CD4-positive, alpha-beta T cell (primary cell): ENCODE results near the gene CCKAR. TPM values are rescaled to one million over a fixed set of nuclear protein-coding genes. Genes with fewer than 3 reads are reported as not detected.

Experiments used
- ATAC-seq: fragments of 200-7000 bp; cut with Tn5 transposase; one replicate; pipeline ENCODE4 v1.10.0; 2022; ENCODE audit warnings: mild to moderate bottlenecking; ENCODE audit not compliant: poor library complexity
- CTCF ChIA-PET: fragments of 350-600 bp; sonication (Branson Sonifier 250); formaldehyde crosslinking; loops from one replicate; lab custom pipeline; 2021; ENCODE audit warnings: antibody characterized with exemption, inconsistent platforms; lab: Charles Lee
- POLR2A ChIA-PET: fragments of 350-600 bp; sonication (Branson Sonifier 250); formaldehyde crosslinking; loops from one replicate; lab custom pipeline; 2021; ENCODE audit warnings: antibody characterized with exemption, inconsistent platforms; lab: Charles Lee
- DNase-seq, 14 experiments: peaks; one replicate each; pipeline ENCODE4 v3.0.0-alpha.2; 2013 to 2020; ENCODE audit warnings: mixed read lengths in 2 of 14
- H3K27ac ChIP-seq, 2 donors: one replicate each; pipeline versions ENCODE4 v1.5.1 to v1.7.0; 2013; ENCODE audit warnings: low read length in 2 of 2, low read depth in 1 of 2, mild to moderate bottlenecking in 1 of 2
- H3K27me3 ChIP-seq, 2 experiments: 1 replicate in 1 of 2; 2 replicates in 1 of 2; pipeline versions ENCODE4 v1.6.1 to v1.7.0; 2013; ENCODE audit warnings: low read length in 2 of 2, control low read depth in 1 of 2, mild to moderate bottlenecking in 1 of 2, moderate library complexity in 1 of 2; ENCODE audit not compliant: insufficient read depth in 2 of 2, control insufficient read depth in 1 of 2
- H3K36me3 ChIP-seq: one replicate; pipeline ENCODE4 v1.6.1; 2013; ENCODE audit warnings: low read length, control low read depth; ENCODE audit not compliant: insufficient read depth
- H3K4me1 ChIP-seq: one replicate; pipeline ENCODE4 v1.6.1; 2013; ENCODE audit warnings: low read length, control low read depth; ENCODE audit not compliant: insufficient read depth
- H3K4me3 ChIP-seq: one replicate; pipeline ENCODE4 v1.5.1; 2013; ENCODE audit warnings: mild to moderate bottlenecking, low read length, moderate library complexity
- H3K9me3 ChIP-seq, 2 experiments: 1 replicate in 1 of 2; 2 replicates in 1 of 2; pipeline versions ENCODE4 v1.6.1 to v1.7.0; 2013; ENCODE audit warnings: low read length in 2 of 2, mild to moderate bottlenecking in 2 of 2, control low read depth in 1 of 2, moderate library complexity in 1 of 2; ENCODE audit not compliant: control insufficient read depth in 1 of 2, insufficient read depth in 1 of 2
- H3K27ac Mint-ChIP-seq: one replicate; pipeline ENCODE4 v1.8.0; 2020; ENCODE audit warnings: mixed read lengths
- H3K27me3 Mint-ChIP-seq: one replicate; pipeline ENCODE4 v1.8.0; 2021; ENCODE audit warnings: mixed read lengths
- H3K36me3 Mint-ChIP-seq: one replicate; pipeline ENCODE4 v1.8.0; 2021; ENCODE audit warnings: low read depth, mixed read lengths
- H3K4me1 Mint-ChIP-seq: one replicate; pipeline ENCODE4 v1.8.0; 2021; ENCODE audit warnings: low read depth, mixed read lengths
- H3K4me3 Mint-ChIP-seq: one replicate; pipeline ENCODE4 v1.8.0; 2020; ENCODE audit warnings: mild to moderate bottlenecking, mixed read lengths
- H3K9me3 Mint-ChIP-seq: one replicate; pipeline ENCODE4 v1.8.0; 2020; ENCODE audit warnings: mixed read lengths
- intact Hi-C, 2 experiments: fragments of 100-400 bp; cut with DNase I in 1 of 2; cut with micrococcal nuclease in 1 of 2; formaldehyde crosslinking; loops; one replicate each; pipeline versions ENCODE4 v1.15.1 to v1.9.0; 2023 to 2025; cut with DNase I, micrococcal nuclease
- total RNA-seq, 174 experiments: library from RNA in 2 of 174; stranded (reverse) in 2 of 174; gene quantifications; one replicate each; pipeline ENCODE4 v1.2.3 and lab custom pipeline; 2021 to 2026
- TF ChIP-seq, protein P1 (sequence below): fragments of 200-600 bp; IDR thresholded peaks from one replicate; pipeline ENCODE4 v1.8.0; 2022; ENCODE audit warnings: antibody characterized with exemption, mild to moderate bottlenecking

Gene CCKAR
- total RNA-seq, 2 experiments from 2014 or later: not detected

DNA sequence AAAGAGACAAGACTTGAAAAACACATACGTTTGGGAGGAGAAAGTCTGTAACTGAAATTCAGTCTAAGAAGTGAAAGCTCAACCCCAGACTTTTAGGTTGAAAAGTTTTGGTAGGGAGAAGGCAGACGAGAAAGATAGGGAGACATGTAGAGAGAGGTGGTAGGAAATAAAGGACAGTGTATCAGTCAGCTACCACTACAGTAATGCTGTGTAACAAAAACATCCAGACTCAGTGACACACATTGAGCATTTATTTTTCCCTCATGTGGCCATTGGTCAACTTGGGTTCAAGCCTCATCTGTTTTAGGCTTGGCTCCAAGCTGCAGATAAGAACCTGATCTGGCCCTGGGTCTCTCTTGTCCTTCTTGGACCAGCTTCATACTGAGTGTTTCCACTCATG, 26.9 kb downstream of the CCKAR start:
- Mint-ChIP-seq H3K27me3 (no peaks in the 10 kb centered on the region), H3K4me1 (peaks cover 10% of the 10 kb centered on the region), H3K27ac (no peak overlapping the region), H3K9me3 (no peaks in the 10 kb centered on the region), H3K36me3 (no peaks in the 10 kb centered on the region), H3K4me3 (no peak overlapping the region)
- H3K27me3 ChIP-seq: no peaks in the 10 kb centered on the region
- ChIA-PET POLR2A (no interaction called here), CTCF (no interaction called here)
- H3K4me3 ChIP-seq: no peak overlapping the region
- H3K4me1 ChIP-seq: no peaks in the 10 kb centered on the region
- ATAC-seq: no peak
- no peak overlapping the region for H3K27ac ChIP-seq
- DNase-seq: no peak
- intact Hi-C loops: no loop called here
- H3K9me3 ChIP-seq: no peaks in the 10 kb centered on the region
- H3K36me3 ChIP-seq: no peaks in the 10 kb centered on the region
- TF ChIP-seq, protein P1, sequence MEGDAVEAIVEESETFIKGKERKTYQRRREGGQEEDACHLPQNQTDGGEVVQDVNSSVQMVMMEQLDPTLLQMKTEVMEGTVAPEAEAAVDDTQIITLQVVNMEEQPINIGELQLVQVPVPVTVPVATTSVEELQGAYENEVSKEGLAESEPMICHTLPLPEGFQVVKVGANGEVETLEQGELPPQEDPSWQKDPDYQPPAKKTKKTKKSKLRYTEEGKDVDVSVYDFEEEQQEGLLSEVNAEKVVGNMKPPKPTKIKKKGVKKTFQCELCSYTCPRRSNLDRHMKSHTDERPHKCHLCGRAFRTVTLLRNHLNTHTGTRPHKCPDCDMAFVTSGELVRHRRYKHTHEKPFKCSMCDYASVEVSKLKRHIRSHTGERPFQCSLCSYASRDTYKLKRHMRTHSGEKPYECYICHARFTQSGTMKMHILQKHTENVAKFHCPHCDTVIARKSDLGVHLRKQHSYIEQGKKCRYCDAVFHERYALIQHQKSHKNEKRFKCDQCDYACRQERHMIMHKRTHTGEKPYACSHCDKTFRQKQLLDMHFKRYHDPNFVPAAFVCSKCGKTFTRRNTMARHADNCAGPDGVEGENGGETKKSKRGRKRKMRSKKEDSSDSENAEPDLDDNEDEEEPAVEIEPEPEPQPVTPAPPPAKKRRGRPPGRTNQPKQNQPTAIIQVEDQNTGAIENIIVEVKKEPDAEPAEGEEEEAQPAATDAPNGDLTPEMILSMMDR: no peak

DNA sequence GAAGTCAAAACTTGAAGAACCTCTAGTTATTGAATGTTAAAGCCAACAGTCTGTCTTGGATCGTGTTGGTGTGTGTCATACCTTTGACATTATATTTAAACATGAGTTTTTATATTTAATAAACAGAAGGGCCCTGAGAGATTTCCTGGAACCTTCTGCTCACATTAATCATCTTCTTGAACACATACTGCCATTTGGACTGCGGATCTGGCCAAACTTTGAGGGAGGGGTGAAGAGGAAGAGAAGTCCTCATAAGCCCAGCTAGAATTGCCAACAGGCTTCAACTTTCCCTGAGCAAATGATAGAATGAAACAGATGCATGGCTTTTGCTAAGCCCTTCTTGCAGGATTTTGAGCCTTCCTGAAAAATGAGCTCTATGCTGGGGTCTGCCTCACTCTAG, 27.4 kb downstream of the CCKAR start:
- CTCF ChIA-PET: no interaction called here

DNA sequence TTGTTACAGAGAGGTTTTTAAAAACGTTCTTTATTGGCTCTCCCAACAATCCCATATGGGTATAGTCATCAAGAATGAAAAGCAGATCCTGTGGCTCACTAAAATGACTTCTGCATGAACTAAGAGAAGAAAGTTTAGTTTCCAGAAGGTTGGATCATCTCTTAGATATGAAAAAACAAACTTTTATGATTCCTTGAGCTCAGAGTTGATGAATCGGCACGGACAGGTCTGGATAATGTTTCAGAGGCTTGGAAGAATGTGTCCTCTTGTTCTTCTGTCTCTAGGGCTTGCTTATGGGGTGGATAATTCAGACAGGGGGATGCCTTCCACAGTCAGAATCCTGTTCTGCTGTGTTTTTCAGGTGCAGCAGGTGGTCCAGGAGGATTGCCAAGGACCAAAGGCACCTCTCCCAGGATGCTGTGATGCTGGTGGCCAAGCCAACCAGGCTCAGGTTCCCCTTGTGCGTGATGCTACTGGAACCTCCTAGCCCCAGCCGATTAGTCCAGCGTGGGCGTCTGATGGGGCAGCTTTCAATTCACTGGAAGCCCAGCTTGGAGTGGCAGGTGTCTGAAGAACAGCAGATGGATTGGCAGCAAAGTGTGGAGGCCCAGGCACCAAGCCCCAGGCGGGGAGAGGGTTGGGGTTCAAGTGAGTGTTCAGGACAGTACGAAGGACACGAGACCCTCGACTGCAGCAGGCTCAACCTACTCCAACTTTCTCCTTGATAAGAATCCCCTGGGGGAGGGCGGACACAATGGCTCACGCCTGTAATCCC, 30.3 kb downstream of the CCKAR start:
- peak overlapping the region; percentile 77 for H3K4me3 Mint-ChIP-seq
- H3K27me3 Mint-ChIP-seq: no peaks in the 10 kb centered on the region
- H3K27me3 ChIP-seq: no peaks in the 10 kb centered on the region
- DNase-seq (no peak), ATAC-seq (no peak)
- ChIA-PET CTCF (no interaction called here), POLR2A (interaction anchor here (2.6 kb wide), 1 partner anchor 124 kb away, joined by 13 read pairs; the partner anchor contains the start of gene TBC1D19)
- intact Hi-C loops: loop anchor here (1.0 to 10.0 kb wide), 5 partner anchors 125 to 550 kb away; partner anchors contain the start of gene TBC1D19 (in 1 of the 2)
- H3K9me3 ChIP-seq: no peaks in the 10 kb centered on the region
- H3K36me3 ChIP-seq: no peaks in the 10 kb centered on the region
- no peak overlapping the region for H3K4me3 ChIP-seq
- H3K4me1 Mint-ChIP-seq: peaks cover 28% of the 10 kb centered on the region
- H3K27ac Mint-ChIP-seq: no peak overlapping the region
- H3K9me3 Mint-ChIP-seq: peaks cover 2% of the 10 kb centered on the region
- no peaks in the 10 kb centered on the region for H3K4me1 ChIP-seq
- TF ChIP-seq, protein P1: no peak
- no peaks in the 10 kb centered on the region for H3K36me3 Mint-ChIP-seq
- H3K27ac ChIP-seq: no peak overlapping the region

More for the DNA sequence above, 27.4 kb downstream of the CCKAR start:
- no peaks in the 10 kb centered on the region for H3K9me3 Mint-ChIP-seq
- Histone ChIP-seq H3K4me1 (no peaks in the 10 kb centered on the region), H3K4me3 (no peak overlapping the region), H3K36me3 (no peaks in the 10 kb centered on the region), H3K9me3 (no peaks in the 10 kb centered on the region), H3K27ac (no peak overlapping the region), H3K27me3 (no peaks in the 10 kb centered on the region)
- ATAC-seq (no peak), DNase-seq (no peak)
- no peaks in the 10 kb centered on the region for H3K36me3 Mint-ChIP-seq
- TF ChIP-seq, protein P1: no peak
- H3K27ac Mint-ChIP-seq: no peak overlapping the region
- peaks cover 15% of the 10 kb centered on the region for H3K4me1 Mint-ChIP-seq
- POLR2A ChIA-PET: no interaction called here
- H3K27me3 Mint-ChIP-seq: no peaks in the 10 kb centered on the region
- intact Hi-C loops: no loop called here
- no peak overlapping the region for H3K4me3 Mint-ChIP-seq
